Neural progenitor cell (in vitro differentiated cells): ENCODE data around the gene LBR. TPM values are rescaled to one million over a fixed set of nuclear protein-coding genes. Genes with fewer than 3 reads are reported as not detected.

Source experiments
- DNase-seq: peaks from one replicate; pipeline ENCODE4 v3.0.0-alpha.2; 2016; ENCODE audit warnings: low spot score
- H2AFZ ChIP-seq: fragments of 200-600 bp; sonication (generic); replicated peaks from 2 replicates; pipeline ENCODE4 v1.6.1; 2016; ENCODE audit warnings: antibody characterized with exemption
- H3F3A ChIP-seq: fragments of 200-600 bp; sonication (generic); 2 replicates; pipeline ENCODE4 v1.6.1; 2016; ENCODE audit warnings: antibody characterized with exemption, low read depth
- H3K27ac ChIP-seq: fragments of 200-600 bp; sonication (generic); 2 replicates; pipeline ENCODE4 v1.5.1; 2016; ENCODE audit warnings: mild to moderate bottlenecking
- H3K27me3 ChIP-seq: fragments of 200-600 bp; sonication (generic); 2 replicates; pipeline ENCODE4 v1.6.1; 2016; ENCODE audit warnings: mild to moderate bottlenecking, moderate library complexity
- H3K36me3 ChIP-seq: fragments of 200-600 bp; sonication (generic); 2 replicates; pipeline ENCODE4 v1.5.1; 2016
- H3K4me1 ChIP-seq: fragments of 200-600 bp; sonication (generic); 2 replicates; pipeline ENCODE4 v1.6.1; 2016; ENCODE audit warnings: mixed run types
- H3K4me2 ChIP-seq: fragments of 200-600 bp; sonication (generic); 2 replicates; pipeline ENCODE4 v1.6.1; 2016
- H3K4me3 ChIP-seq: fragments of 200-600 bp; sonication (generic); 2 replicates; pipeline ENCODE4 v1.5.1; 2016
- H3K79me2 ChIP-seq: fragments of 200-600 bp; sonication (generic); 2 replicates; pipeline ENCODE4 v1.6.1; 2016; ENCODE audit warnings: low read depth
- H3K9ac ChIP-seq: fragments of 200-600 bp; sonication (generic); 2 replicates; pipeline ENCODE4 v1.6.1; 2016
- H3K9me3 ChIP-seq: fragments of 200-600 bp; sonication (generic); 2 replicates; pipeline ENCODE4 v1.5.1; 2016; ENCODE audit warnings: low read depth
- H4K20me1 ChIP-seq: fragments of 200-600 bp; sonication (generic); 2 replicates; pipeline ENCODE4 v1.6.1; 2016; ENCODE audit warnings: low read depth
- H3K27ac Mint-ChIP-seq: 3 replicates; pipeline ENCODE4 v1.8.0; 2021; ENCODE audit warnings: mixed read lengths
- H3K27me3 Mint-ChIP-seq: 2 replicates; pipeline ENCODE4 v1.8.0; 2022; ENCODE audit warnings: low read depth, mild to moderate bottlenecking, inconsistent platforms, moderate library complexity, mixed read lengths; ENCODE audit not compliant: insufficient read depth
- H3K36me3 Mint-ChIP-seq: 3 replicates; pipeline ENCODE4 v1.8.0; 2021; ENCODE audit warnings: mixed read lengths
- H3K4me1 Mint-ChIP-seq: 3 replicates; pipeline ENCODE4 v1.8.0; 2021; ENCODE audit warnings: mixed read lengths
- H3K4me3 Mint-ChIP-seq: 3 replicates; pipeline ENCODE4 v1.8.0; 2021; ENCODE audit warnings: mild to moderate bottlenecking, moderate library complexity, mixed read lengths
- H3K9me3 Mint-ChIP-seq: 3 replicates; pipeline ENCODE4 v1.8.0; 2020; ENCODE audit warnings: mixed read lengths
- EZH2 ChIP-seq: fragments of 200-600 bp; sonication (generic); IDR thresholded peaks from 2 replicates; pipeline ENCODE4 v1.6.1; 2017; ENCODE audit warnings: antibody characterized with exemption, mild to moderate bottlenecking, moderate library complexity
- EZH2phosphoT487 ChIP-seq: fragments of 200-600 bp; sonication (generic); IDR thresholded peaks from 2 replicates; pipeline ENCODE4 v1.6.1; 2017; ENCODE audit warnings: antibody characterized with exemption
- total RNA-seq: library from RNA; depleted of rRNA; stranded (reverse); fragments of >200 nt; gene quantifications from 2 replicates; pipeline ENCODE4 v1.2.3, GENCODE V29; 2015; ENCODE audit warnings: low replicate concordance
- TF ChIP-seq, protein P1 (sequence below): fragments of 200-600 bp; sonication (generic); IDR thresholded peaks from 2 replicates; pipeline ENCODE4 v1.5.1; 2017; ENCODE audit warnings: antibody characterized with exemption, mild to moderate bottlenecking

Gene LBR
- total RNA-seq, 1 donor from 2014 or later, result 171 TPM

DNA sequence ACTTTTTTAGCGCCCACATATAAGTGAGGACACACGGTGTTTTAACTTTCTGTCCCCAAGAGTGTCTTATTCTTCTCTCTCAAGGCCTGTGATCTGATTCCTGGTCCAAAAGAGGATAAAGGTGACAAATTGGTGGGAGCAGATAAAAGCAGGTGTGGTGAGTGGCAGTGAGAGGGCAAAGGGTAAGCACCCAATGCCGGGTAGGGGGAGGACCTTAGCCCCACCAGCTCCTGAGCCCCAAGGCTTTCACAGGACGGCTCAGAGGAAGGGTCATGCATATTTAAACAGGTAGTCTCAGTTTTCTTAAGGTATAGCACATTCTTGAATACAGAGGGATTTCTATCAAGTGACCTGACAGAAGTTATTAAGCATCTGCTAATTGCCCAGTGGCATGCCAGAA lies 19.6 kb downstream of the LBR start:
- no peak overlapping the region for H3K4me2 ChIP-seq
- Mint-ChIP-seq H3K9me3 (no peaks in the 10 kb centered on the region), H3K36me3 (peaks cover 59% of the 10 kb centered on the region), H3K4me1 (no peaks in the 10 kb centered on the region), H3K27ac (no peak overlapping the region), H3K27me3 (no peaks in the 10 kb centered on the region), H3K4me3 (no peak overlapping the region)
- no peaks in the 10 kb centered on the region for H3K27me3 ChIP-seq
- H3K36me3 ChIP-seq, result peaks cover 18% of the 10 kb centered on the region
- H3F3A ChIP-seq, result no peaks in the 10 kb centered on the region
- H3K4me3 ChIP-seq, result no peak overlapping the region
- no peaks in the 10 kb centered on the region for H3K9me3 ChIP-seq
- no peak overlapping the region for H3K27ac ChIP-seq
- H4K20me1 ChIP-seq, result peaks cover 19% of the 10 kb centered on the region
- H3K4me1 ChIP-seq, result peaks cover 6% of the 10 kb centered on the region
- H3K9ac ChIP-seq, result no peak overlapping the region
- no peak for TF ChIP-seq EZH2phosphoT487
- TF ChIP-seq, protein P1, sequence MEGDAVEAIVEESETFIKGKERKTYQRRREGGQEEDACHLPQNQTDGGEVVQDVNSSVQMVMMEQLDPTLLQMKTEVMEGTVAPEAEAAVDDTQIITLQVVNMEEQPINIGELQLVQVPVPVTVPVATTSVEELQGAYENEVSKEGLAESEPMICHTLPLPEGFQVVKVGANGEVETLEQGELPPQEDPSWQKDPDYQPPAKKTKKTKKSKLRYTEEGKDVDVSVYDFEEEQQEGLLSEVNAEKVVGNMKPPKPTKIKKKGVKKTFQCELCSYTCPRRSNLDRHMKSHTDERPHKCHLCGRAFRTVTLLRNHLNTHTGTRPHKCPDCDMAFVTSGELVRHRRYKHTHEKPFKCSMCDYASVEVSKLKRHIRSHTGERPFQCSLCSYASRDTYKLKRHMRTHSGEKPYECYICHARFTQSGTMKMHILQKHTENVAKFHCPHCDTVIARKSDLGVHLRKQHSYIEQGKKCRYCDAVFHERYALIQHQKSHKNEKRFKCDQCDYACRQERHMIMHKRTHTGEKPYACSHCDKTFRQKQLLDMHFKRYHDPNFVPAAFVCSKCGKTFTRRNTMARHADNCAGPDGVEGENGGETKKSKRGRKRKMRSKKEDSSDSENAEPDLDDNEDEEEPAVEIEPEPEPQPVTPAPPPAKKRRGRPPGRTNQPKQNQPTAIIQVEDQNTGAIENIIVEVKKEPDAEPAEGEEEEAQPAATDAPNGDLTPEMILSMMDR, result no peak
- no peak for TF ChIP-seq EZH2
- H3K79me2 ChIP-seq, result peaks cover 33% of the 10 kb centered on the region
- DNase-seq, result no peak
- no peak overlapping the region for H2AFZ ChIP-seq

DNA sequence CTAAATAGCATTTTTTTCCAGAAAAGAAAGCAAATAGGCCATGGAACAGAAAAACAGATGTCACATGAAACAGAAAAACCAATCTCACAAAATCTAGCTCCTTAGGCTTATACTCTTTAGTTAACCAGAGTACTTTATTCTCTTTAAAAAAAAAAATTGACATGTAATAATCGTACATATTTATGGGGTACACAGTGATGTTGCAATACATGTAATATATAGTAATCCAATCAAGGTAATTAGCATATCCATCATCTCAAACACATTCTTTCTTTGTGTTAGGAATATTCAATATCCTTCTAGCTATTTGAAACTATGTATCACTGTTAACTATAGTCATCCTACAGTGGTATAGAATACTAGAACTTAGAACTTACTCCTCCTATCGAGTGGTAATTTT lies 20.1 kb downstream of the LBR start:
- peaks cover 30% of the 10 kb centered on the region for H3K79me2 ChIP-seq
- H3K4me3 ChIP-seq, result no peak overlapping the region
- H3K9ac ChIP-seq, result no peak overlapping the region
- no peak for TF ChIP-seq EZH2phosphoT487
- TF ChIP-seq EZH2, result no peak
- TF ChIP-seq, protein P1, result no peak
- H4K20me1 ChIP-seq, result peaks cover 19% of the 10 kb centered on the region
- Mint-ChIP-seq H3K27me3 (no peaks in the 10 kb centered on the region), H3K4me1 (no peaks in the 10 kb centered on the region), H3K4me3 (no peak overlapping the region), H3K27ac (no peak overlapping the region), H3K9me3 (no peaks in the 10 kb centered on the region), H3K36me3 (peaks cover 60% of the 10 kb centered on the region)
- DNase-seq, result no peak
- no peaks in the 10 kb centered on the region for H3F3A ChIP-seq
- no peaks in the 10 kb centered on the region for H3K9me3 ChIP-seq
- H2AFZ ChIP-seq, result no peak overlapping the region
- no peak overlapping the region for H3K27ac ChIP-seq
- peaks cover 6% of the 10 kb centered on the region for H3K4me1 ChIP-seq
- no peaks in the 10 kb centered on the region for H3K27me3 ChIP-seq
- no peak overlapping the region for H3K4me2 ChIP-seq
- peaks cover 19% of the 10 kb centered on the region for H3K36me3 ChIP-seq

DNA sequence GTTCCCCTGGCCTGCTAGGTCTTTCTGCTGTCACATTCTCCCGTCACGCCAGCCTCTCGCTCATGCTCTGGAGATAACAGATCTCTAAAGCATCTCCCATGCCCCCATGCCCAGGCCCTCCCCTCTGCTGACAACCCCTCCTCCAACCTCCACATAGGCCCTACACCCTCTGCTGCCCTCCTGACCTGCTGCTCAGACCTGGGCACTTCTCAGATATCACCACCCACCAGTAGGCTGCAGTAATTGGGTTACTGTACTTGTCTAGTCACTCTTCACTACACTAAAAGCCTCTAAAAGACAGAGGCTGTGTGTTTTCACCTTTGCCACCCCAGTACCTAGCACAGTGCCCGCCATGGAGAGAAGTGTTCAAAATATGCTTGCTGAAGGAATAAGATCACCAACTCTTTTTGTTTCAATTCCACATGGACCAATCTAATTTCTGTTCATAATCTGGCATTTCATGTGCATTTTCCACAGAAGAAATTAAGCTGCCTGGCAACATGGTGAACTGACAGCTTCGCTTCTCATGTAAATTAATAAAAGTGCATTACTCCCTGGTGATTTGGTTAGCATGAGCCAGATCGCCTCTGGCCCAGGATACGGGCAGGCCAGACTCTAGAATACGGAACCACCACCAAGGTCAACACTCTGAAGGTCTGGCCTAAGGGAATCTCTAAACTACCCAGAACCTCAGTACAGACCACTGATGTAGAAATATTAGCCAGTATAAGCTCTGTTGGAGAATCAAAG lies 20.7 kb downstream of the LBR start:
- DNase-seq, result no peak
- Histone ChIP-seq H3K79me2 (peaks cover 31% of the 10 kb centered on the region), H3K27me3 (no peaks in the 10 kb centered on the region), H3K27ac (no peak overlapping the region), H3K4me3 (no peak overlapping the region), H2AFZ (no peak overlapping the region), H3K9ac (no peak overlapping the region), H3F3A (no peaks in the 10 kb centered on the region), H3K9me3 (no peaks in the 10 kb centered on the region), H4K20me1 (peaks cover 19% of the 10 kb centered on the region), H3K4me2 (no peak overlapping the region), H3K4me1 (peaks cover 6% of the 10 kb centered on the region), H3K36me3 (peaks cover 19% of the 10 kb centered on the region)
- Mint-ChIP-seq H3K4me1 (no peaks in the 10 kb centered on the region), H3K27me3 (no peaks in the 10 kb centered on the region), H3K4me3 (no peak overlapping the region), H3K27ac (no peak overlapping the region), H3K9me3 (no peaks in the 10 kb centered on the region), H3K36me3 (peaks cover 54% of the 10 kb centered on the region)
- TF ChIP-seq, protein P1, result no peak
- TF ChIP-seq EZH2 (no peak), EZH2phosphoT487 (no peak)
